GM19397 (cell line): ENCODE data around the gene NEMF.
A peak's percentile ranks its signal among the peaks of the same experiment; 100 is the strongest.
"Not testable (repeated sequence)": the region's sequence is repeated elsewhere in the genome, so short reads cannot be mapped to it uniquely, and the experiment has no call there.

Source experiments
- ATAC-seq: cut with Tn5 transposase; IDR thresholded peaks from one replicate; pipeline ENCODE4 v1.9.1; 2021; ENCODE audit warnings: mild to moderate bottlenecking, moderate library complexity; ENCODE audit not compliant: unreplicated experiment

Gene NEMF

GRCh38 chr14:49852301-49853157 is at the start of gene NEMF:
TSS of gene NEMF (minus strand) at chr14:49852788. CDS start at chr14:49852753, 35 bp downstream.
- peak; percentile 73 for ATAC-seq

DNA sequence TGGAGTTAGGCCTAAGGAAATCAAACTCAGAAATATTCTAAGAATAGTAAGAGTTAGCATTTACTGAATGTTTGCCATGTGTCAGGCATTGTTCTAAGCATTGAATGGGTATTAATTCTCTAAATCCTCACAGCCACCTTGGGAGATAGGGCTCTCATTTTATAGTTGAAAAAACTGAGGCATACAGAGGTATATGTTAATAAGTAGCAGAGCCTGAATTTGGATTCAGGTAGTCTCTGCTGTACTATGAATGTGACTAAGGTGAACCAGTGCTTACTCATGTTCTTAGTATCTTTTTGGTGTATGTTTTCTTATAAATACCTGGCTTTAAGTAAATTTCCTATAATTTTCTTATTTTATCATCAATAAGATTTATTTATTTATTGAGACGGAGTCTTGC is 48.4 kb upstream of the NEMF start:
- no peak for ATAC-seq

DNA sequence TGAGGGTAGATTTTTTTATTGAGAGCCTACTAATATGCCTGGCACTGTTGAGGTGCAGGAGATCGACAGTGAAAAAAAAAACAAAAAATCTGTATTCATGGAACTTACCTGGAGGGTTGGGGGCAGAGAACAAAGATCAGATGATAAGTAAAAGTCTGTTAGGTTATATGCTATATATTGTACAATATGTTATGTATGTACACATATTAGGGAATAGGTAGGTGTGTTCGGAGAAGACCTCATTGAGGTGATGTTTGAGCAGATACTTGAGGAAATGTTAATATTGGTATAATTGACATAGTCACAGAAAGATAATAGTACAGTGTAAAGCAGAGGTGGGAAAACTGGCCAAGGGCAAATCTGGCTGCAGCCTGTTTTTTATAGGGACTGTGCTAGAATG is 45.9 kb upstream of the NEMF start:
- no peak for ATAC-seq

GRCh38 chr14:49897965-49898364 is 45.4 kb upstream of the NEMF start:
- ATAC-seq: no peak

DNA sequence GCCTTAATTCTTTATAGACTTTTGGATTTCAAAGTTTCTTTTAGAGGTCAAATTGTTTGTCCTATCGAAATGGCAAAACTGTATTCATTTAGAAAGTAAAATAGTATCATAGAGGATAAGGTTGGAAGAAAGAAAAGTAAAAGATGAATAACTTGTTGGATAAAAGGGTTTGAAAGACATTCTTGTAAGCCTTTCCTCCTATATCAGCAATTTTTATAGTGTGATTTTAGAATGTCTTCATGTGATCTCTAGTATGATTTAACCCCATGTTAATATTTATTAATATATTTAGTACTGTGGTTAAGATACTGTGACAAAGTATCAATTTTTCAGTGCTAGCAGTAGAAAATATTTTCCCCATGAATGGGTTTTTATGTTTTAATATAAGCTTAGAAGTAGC is 44.8 kb upstream of the NEMF start:
- no peak for ATAC-seq

DNA sequence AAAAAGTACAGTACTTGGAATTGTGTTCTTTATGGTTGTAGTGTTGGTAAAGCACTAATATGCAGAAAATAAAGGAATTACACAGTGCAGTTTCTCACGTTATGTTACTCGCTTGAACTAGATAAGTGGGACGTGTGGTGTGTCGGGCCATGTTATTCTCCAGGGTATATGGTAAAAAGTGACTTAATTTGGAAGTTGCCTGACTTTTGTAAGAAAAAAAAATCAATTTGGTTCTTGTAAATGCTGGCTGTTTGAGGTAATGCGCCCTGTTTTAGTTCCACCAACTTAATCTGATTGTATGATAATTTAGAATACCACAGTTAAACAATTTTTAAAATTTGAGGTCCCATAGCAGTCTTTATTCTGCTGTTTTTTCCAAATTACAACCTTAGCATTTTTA is 44.4 kb upstream of the NEMF start:
- ATAC-seq: no peak

DNA sequence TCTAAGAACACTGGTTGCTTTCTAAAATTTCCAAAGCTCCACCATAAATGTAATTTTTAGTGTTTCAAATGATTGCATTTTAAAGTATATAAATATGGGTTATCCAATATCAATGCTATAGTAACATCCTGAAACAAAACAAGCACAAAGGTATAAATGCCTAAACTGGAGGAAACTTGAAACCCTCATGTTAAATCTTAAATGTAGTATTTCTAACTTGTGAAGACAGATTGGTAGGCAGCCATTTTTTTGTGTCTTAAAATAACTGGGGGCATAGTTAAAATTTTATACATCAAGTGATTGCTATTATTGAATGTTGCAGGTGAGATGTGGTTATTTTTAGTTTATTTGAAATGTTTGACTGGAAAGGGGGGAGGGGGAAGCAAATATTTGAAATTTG is 43.7 kb upstream of the NEMF start:
- not testable (repeated sequence) for ATAC-seq

GRCh38 chr14:49895480-49895879 is 42.9 kb upstream of the NEMF start:
- no peak for ATAC-seq

DNA sequence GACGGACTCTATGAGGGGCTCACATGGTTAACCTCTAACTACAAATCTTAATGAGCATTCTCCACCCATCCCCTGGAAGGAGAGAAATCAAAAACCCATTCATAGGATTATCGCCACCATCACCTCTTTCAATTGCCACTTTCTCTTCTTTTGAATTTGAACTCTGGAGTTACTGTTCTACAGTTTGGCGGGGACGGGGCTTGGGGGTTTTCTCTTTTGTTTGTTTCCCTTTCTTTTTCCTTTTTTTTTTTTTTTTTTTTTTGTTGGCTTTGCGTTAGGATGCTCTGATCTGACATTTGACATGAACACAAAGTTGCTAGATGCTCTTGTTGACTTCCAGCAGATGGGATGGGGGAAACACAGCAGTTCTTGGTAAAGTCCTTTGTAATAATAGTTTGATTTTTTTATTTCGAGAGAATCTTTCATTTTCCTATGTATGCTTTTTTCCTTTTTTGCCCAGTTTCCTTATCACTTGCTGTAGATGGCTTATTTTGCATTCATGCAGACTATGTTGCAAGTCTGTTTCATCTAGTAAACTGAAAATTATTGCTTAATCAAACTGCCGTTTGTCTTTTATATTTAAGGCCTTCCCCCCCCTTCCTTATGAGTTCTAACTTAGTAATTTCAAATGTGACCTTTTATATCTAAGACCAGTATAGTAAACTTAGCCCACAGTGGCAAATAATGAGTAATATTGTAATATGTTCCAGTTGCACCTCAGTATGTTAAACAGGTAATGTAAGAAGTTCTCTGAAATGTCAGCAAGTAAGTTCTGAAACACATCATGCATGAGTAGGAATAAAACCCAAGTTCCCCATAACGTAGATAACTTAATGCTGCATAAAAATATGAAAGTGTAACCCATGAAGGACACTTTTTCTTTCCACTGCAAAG is 41.9 kb upstream of the NEMF start:
- not testable (repeated sequence) for ATAC-seq

- ATAC-seq: peak; percentile 45
These were observed 41.0 kb upstream of the NEMF start for GRCh38 chr14:49893309-49894213.

DNA sequence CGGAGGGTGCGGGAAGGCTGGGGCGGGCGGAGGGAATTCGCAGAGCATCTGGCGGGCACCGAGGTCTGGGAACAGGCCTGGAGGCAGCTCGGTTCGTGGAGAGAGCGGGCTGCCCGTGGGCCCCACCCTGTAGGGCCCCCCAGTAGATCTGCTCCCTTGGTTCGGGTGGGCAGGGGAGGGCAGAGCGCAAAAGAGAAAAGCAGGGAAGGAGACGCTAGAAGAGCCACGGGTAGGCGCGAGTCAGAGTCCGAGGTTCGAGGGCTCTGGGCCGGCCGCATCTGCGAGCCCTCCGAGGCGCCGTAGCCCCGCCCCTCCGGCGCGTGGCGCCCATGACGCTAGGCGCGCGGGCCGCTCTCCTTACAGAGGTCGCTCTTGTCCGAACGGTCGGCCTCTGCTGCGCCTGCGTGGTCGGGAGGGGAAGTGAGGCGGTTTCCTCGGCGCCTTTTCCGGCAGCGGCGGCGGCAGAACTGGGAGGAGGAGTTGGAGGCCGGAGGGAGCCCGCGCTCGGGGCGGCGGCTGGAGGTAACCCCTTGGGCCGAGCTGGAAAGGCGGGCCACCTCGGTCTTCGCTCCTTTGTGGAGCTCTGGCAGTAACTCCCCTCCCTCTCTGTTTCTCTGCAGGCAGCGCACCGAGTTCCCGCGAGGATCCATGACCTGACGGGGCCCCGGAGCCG is 40.2 kb upstream of the NEMF start, which contains the start of gene ARF6:
Gene ARF6, plus strand, starts transcription at position 447 of the 673 bp plus-strand sequence. CDS start 655 bp downstream, outside the sequence.
- ATAC-seq: peak; percentile 85

DNA sequence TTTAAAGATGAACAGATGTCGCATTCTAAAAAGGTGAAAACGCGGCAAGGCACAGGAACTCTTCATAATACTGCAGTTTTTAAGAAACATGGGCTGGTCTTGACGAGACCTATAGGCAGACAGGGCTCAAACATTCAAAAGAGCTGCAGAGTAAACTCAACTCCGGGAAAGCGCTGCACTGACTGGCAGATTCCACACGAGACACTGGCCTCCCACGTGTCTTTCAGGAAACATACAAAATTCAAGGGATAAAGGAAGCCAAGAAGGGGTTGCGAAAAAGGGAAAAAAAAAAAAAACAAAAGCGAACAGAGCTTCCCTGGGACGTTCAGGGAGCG is 39.7 kb upstream of the NEMF start:
- ATAC-seq: peak; percentile 20

DNA sequence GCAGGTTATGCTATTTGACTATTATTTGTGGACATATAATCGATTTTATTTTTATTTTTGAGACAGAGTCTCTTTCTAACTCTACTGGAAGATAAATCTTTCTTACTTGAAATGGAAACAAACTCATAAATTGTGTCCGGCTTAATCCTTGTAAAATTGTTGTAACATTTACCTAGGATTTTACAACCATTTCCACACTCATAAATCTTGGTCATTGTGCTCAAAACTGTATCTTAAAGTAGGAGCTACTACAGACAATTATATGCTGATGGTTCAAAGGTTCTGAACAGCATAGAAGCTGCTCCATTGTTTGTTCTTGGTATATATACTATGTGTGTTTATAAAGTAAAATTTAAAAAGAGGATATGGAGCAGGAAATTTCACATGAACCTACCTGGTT is 35.7 kb upstream of the NEMF start:
- no peak for ATAC-seq

- ATAC-seq: no peak
These were observed 33.9 kb upstream of the NEMF start for GRCh38 chr14:49886523-49886922.

- ATAC-seq: no peak
These were observed 30.5 kb upstream of the NEMF start for GRCh38 chr14:49882826-49883694.

GRCh38 chr14:49881350-49882001 is 28.9 kb upstream of the NEMF start:
- no peak for ATAC-seq

DNA sequence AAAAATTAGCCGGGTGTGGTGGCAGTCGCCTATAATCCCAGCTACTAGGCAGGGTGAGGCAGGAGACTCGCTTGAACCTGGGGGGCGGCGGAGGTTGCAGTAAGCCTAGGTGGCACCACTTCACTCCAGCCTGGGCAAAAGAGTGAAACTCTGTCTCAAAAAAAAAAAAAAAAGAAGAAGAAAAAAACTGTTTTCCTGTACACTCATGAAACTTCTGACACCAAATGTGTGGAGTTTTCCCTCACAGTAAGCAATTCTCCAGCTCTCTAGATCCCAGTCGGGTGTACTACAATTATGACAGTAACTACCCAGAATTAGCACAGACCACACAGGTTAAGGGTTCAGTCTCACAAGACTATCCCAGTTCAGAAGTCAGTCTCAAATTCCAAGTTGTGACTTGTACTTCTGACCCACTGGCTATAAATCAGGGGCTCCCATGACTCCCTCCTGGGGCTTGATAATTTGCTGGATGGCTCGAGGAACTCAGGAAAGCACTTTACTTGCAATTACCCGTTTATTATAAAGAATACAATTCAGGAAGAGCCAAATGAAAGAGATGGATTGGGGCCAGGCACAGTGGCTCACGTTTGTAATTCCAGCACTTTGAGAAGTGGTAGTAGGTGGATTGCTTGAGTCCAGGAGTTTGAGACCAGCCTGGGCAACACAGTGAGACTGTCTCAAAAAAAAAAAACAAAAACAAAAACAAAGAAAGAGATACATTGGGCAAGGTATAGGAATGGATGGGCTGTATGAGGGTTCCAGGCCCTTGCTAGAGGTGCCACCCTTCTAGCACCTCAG is 27.9 kb upstream of the NEMF start:
- no peak for ATAC-seq

DNA sequence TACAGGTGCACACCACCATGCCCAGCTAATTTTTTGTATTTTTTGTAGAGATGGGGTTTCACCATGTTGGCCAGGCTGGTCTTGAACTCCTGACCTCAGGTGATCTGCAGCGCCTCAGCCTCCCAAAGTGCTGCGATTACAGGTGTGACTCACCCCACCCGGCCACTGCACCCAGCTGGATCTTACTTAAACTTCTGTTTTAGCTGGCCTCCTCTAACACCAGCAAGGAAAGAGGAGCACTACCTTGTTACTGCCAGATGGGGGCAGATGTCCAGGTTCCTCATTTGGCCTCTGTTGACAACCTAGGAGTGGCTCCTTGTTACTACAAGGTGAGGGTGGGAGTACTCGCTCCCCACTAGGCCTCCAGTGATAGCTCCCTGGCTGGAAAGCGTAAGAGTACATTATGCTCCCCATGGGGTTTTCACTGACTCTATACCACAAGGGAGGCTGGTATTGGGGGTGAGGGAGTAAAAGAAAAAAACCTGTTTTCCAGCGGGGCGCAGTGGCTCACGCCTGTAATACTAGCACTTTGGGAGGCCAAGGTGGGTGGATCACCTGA is 27.1 kb upstream of the NEMF start:
- ATAC-seq: no peak
